CD4-positive, alpha-beta T cell (primary cell): Measurements from ENCODE around the gene SLCO2B1. TPM values are rescaled to one million over a fixed set of nuclear protein-coding genes. Genes with fewer than 3 reads are reported as not detected.

Experiments
- ATAC-seq: fragments of 200-7000 bp; cut with Tn5 transposase; one replicate; pipeline ENCODE4 v1.10.0; 2022; ENCODE audit warnings: mild to moderate bottlenecking; ENCODE audit not compliant: poor library complexity
- CTCF ChIA-PET: fragments of 350-600 bp; sonication (Branson Sonifier 250); formaldehyde crosslinking; loops from one replicate; lab custom pipeline; 2021; ENCODE audit warnings: antibody characterized with exemption, inconsistent platforms; lab: Charles Lee
- POLR2A ChIA-PET: fragments of 350-600 bp; sonication (Branson Sonifier 250); formaldehyde crosslinking; loops from one replicate; lab custom pipeline; 2021; ENCODE audit warnings: antibody characterized with exemption, inconsistent platforms; lab: Charles Lee
- DNase-seq, 14 experiments: peaks; one replicate each; pipeline ENCODE4 v3.0.0-alpha.2; 2013 to 2020; ENCODE audit warnings: mixed read lengths in 2 of 14
- H3K27ac ChIP-seq, 2 donors: one replicate each; pipeline versions ENCODE4 v1.5.1 to v1.7.0; 2013; ENCODE audit warnings: low read length in 2 of 2, low read depth in 1 of 2, mild to moderate bottlenecking in 1 of 2
- H3K27me3 ChIP-seq, 2 experiments: 1 replicate in 1 of 2; 2 replicates in 1 of 2; pipeline versions ENCODE4 v1.6.1 to v1.7.0; 2013; ENCODE audit warnings: low read length in 2 of 2, control low read depth in 1 of 2, mild to moderate bottlenecking in 1 of 2, moderate library complexity in 1 of 2; ENCODE audit not compliant: insufficient read depth in 2 of 2, control insufficient read depth in 1 of 2
- H3K36me3 ChIP-seq: one replicate; pipeline ENCODE4 v1.6.1; 2013; ENCODE audit warnings: low read length, control low read depth; ENCODE audit not compliant: insufficient read depth
- H3K4me1 ChIP-seq: one replicate; pipeline ENCODE4 v1.6.1; 2013; ENCODE audit warnings: low read length, control low read depth; ENCODE audit not compliant: insufficient read depth
- H3K4me3 ChIP-seq: one replicate; pipeline ENCODE4 v1.5.1; 2013; ENCODE audit warnings: mild to moderate bottlenecking, low read length, moderate library complexity
- H3K9me3 ChIP-seq, 2 experiments: 1 replicate in 1 of 2; 2 replicates in 1 of 2; pipeline versions ENCODE4 v1.6.1 to v1.7.0; 2013; ENCODE audit warnings: low read length in 2 of 2, mild to moderate bottlenecking in 2 of 2, control low read depth in 1 of 2, moderate library complexity in 1 of 2; ENCODE audit not compliant: control insufficient read depth in 1 of 2, insufficient read depth in 1 of 2
- H3K27ac Mint-ChIP-seq: one replicate; pipeline ENCODE4 v1.8.0; 2020; ENCODE audit warnings: mixed read lengths
- H3K27me3 Mint-ChIP-seq: one replicate; pipeline ENCODE4 v1.8.0; 2021; ENCODE audit warnings: mixed read lengths
- H3K36me3 Mint-ChIP-seq: one replicate; pipeline ENCODE4 v1.8.0; 2021; ENCODE audit warnings: low read depth, mixed read lengths
- H3K4me1 Mint-ChIP-seq: one replicate; pipeline ENCODE4 v1.8.0; 2021; ENCODE audit warnings: low read depth, mixed read lengths
- H3K4me3 Mint-ChIP-seq: one replicate; pipeline ENCODE4 v1.8.0; 2020; ENCODE audit warnings: mild to moderate bottlenecking, mixed read lengths
- H3K9me3 Mint-ChIP-seq: one replicate; pipeline ENCODE4 v1.8.0; 2020; ENCODE audit warnings: mixed read lengths
- intact Hi-C, 2 experiments: fragments of 100-400 bp; cut with DNase I in 1 of 2; cut with micrococcal nuclease in 1 of 2; formaldehyde crosslinking; loops; one replicate each; pipeline versions ENCODE4 v1.15.1 to v1.9.0; 2023 to 2025; cut with DNase I, micrococcal nuclease
- total RNA-seq, 174 experiments: library from RNA in 2 of 174; stranded (reverse) in 2 of 174; gene quantifications; one replicate each; pipeline ENCODE4 v1.2.3 and lab custom pipeline; 2021 to 2026
- TF ChIP-seq, protein P1 (sequence below): fragments of 200-600 bp; IDR thresholded peaks from one replicate; pipeline ENCODE4 v1.8.0; 2022; ENCODE audit warnings: antibody characterized with exemption, mild to moderate bottlenecking

Gene SLCO2B1
- total RNA-seq, 2 experiments from 2014 or later: not detected

DNA sequence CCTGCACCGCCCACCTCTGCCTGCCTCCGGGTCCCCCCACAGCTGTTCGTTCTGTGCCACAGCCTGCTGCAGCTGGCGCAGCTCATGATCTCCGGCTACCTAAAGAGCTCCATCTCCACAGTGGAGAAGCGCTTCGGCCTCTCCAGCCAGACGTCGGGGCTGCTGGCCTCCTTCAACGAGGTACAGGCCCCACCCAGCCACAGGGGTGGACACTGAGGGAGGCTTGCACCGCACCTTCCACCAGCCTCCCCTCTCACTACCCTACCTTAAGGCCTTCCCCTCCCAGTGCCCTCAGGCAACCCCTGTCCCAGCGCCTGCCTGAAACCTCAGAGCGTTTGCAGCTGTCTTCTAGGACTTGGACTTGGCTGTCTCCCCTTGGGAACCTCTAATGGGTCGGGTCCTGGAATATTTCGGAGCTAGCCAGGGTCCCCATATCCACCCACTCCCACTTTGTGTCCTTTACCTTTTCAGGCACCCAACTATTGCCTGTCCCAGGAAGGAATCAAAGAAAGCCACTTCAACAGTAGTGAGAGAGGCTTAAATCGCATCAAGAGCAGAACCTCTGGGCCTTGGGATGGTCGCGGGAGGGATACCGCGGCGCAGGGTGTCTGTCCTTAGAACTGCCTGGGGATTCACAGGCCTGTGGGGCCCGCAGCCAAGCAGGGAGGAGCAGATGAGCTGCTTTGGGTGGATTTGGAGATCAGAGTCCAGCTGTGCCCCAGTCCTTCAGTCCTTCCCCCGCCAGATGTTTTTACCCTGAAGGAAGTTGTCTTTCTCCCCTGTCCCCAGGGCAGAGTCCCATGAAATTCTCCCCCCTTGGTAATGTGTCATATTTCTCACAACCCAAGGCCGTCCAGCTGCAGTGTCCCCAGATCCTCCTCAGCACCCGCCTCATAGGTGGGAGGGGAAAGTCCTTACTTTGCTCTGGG lies 13.3 kb downstream of the SLCO2B1 start:
- H3K27ac Mint-ChIP-seq: no peak overlapping the region
- H3K27ac ChIP-seq: no peak overlapping the region
- ChIA-PET POLR2A (no interaction called here), CTCF (no interaction called here)
- no peaks in the 10 kb centered on the region for H3K27me3 Mint-ChIP-seq
- intact Hi-C loops: no loop called here
- H3K27me3 ChIP-seq: no peaks in the 10 kb centered on the region
- no peaks in the 10 kb centered on the region for H3K36me3 Mint-ChIP-seq
- ATAC-seq (no peak), DNase-seq (no peak)
- no peaks in the 10 kb centered on the region for H3K4me1 ChIP-seq
- no peaks in the 10 kb centered on the region for H3K36me3 ChIP-seq
- TF ChIP-seq, protein P1, sequence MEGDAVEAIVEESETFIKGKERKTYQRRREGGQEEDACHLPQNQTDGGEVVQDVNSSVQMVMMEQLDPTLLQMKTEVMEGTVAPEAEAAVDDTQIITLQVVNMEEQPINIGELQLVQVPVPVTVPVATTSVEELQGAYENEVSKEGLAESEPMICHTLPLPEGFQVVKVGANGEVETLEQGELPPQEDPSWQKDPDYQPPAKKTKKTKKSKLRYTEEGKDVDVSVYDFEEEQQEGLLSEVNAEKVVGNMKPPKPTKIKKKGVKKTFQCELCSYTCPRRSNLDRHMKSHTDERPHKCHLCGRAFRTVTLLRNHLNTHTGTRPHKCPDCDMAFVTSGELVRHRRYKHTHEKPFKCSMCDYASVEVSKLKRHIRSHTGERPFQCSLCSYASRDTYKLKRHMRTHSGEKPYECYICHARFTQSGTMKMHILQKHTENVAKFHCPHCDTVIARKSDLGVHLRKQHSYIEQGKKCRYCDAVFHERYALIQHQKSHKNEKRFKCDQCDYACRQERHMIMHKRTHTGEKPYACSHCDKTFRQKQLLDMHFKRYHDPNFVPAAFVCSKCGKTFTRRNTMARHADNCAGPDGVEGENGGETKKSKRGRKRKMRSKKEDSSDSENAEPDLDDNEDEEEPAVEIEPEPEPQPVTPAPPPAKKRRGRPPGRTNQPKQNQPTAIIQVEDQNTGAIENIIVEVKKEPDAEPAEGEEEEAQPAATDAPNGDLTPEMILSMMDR: no peak
- no peaks in the 10 kb centered on the region for H3K4me1 Mint-ChIP-seq
- H3K9me3 ChIP-seq: peaks cover 0 to 4% of the 10 kb centered on the region in 2 experiments
- H3K9me3 Mint-ChIP-seq: peaks cover 3% of the 10 kb centered on the region
- no peak overlapping the region for H3K4me3 Mint-ChIP-seq
- H3K4me3 ChIP-seq: no peak overlapping the region

DNA sequence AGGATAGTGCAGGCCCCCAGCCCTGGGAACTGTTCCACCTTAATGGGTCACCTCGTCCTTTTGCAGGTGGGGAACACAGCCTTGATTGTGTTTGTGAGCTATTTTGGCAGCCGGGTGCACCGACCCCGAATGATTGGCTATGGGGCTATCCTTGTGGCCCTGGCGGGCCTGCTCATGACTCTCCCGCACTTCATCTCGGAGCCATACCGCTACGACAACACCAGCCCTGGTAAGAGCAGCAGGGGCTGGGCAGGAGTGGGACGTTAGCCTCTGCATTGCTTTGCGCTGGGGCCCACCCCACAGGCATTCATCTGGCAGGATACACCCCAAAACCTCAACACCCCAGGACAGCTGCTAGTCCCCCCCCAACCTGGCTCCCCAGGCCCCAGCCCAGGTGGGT lies 14.8 kb downstream of the SLCO2B1 start:
- no peaks in the 10 kb centered on the region for H3K27me3 Mint-ChIP-seq
- Histone ChIP-seq H3K36me3 (no peaks in the 10 kb centered on the region), H3K9me3 (no peaks in the 10 kb centered on the region), H3K27ac (no peak overlapping the region), H3K4me3 (no peak overlapping the region), H3K27me3 (no peaks in the 10 kb centered on the region), H3K4me1 (no peaks in the 10 kb centered on the region)
- H3K9me3 Mint-ChIP-seq: peaks cover 3% of the 10 kb centered on the region
- no peaks in the 10 kb centered on the region for H3K4me1 Mint-ChIP-seq
- no peak for ATAC-seq
- H3K4me3 Mint-ChIP-seq: no peak overlapping the region
- no peak overlapping the region for H3K27ac Mint-ChIP-seq
- TF ChIP-seq, protein P1: no peak
- intact Hi-C loops: no loop called here
- ChIA-PET POLR2A (no interaction called here), CTCF (no interaction called here)
- no peaks in the 10 kb centered on the region for H3K36me3 Mint-ChIP-seq
- DNase-seq: no peak

DNA sequence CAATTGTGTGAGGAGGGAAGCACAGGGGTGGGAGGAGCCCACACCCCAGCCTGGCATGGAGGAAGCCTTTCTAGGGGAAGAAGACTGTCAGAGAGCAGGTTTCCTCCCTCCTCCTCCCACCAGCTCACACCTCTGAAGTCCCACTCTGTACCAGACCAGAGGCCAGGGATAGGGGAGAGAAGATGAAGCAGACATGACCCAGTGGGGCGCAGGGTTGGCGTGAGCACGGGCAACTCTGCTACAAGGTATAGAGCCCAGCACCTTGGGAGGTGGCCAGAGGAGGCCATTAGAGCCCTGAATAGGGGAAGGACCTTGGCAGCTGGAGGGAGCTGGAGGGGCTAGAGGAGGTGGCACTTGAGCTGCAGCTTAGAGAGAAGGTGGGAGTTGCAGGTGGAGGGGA lies 15.9 kb downstream of the SLCO2B1 start:
- no peaks in the 10 kb centered on the region for H3K9me3 ChIP-seq
- intact Hi-C loops: no loop called here
- H3K27ac ChIP-seq: no peak overlapping the region
- no peaks in the 10 kb centered on the region for H3K4me1 ChIP-seq
- H3K36me3 ChIP-seq: no peaks in the 10 kb centered on the region
- Mint-ChIP-seq H3K4me3 (no peak overlapping the region), H3K36me3 (no peaks in the 10 kb centered on the region), H3K27me3 (no peaks in the 10 kb centered on the region), H3K9me3 (no peaks in the 10 kb centered on the region), H3K27ac (no peak overlapping the region), H3K4me1 (no peaks in the 10 kb centered on the region)
- CTCF ChIA-PET: no interaction called here
- POLR2A ChIA-PET: no interaction called here
- TF ChIP-seq, protein P1: no peak
- H3K27me3 ChIP-seq: peaks cover 0 to 5% of the 10 kb centered on the region in 2 experiments
- DNase-seq: no peak
- no peak overlapping the region for H3K4me3 ChIP-seq
- no peak for ATAC-seq
